ENCODE measurements around the gene C19orf44. TPM values are rescaled to one million over a fixed set of nuclear protein-coding genes. Genes with fewer than 3 reads are reported as not detected.

C19orf44 gene
- total and polyA plus RNA-seq, 2 of the 4 experiments (the other 2 are of a cell fraction), result 1.4 to 3.8 TPM

GRCh38 chr19:16506961-16507360 is 10.8 kb downstream of the C19orf44 start:
- H2AK5ac ChIP-seq (ENCODE audit: low read depth, low read length), result no peak overlapping the region
- 0 out of 4 replicates have a peak, but pooled peaks cover 3% of the 10 kb centered on the region in 2 experiments for H3K79me1 ChIP-seq (ENCODE audit: low read depth in 1 of 2, low read length in 2 of 2)
- H2BK5ac ChIP-seq (ENCODE audit: low read depth, low read length, poor library complexity, severe bottlenecking), result no peak overlapping the region
- H2AK9ac ChIP-seq (replicated peaks; ENCODE audit: low read depth, low read length, poor library complexity), result no peak overlapping the region
- H3K4me1 ChIP-seq (ENCODE audit: control insufficient read depth, insufficient read depth, low read length), result peaks cover 5% of the 10 kb centered on the region; the same call in 1 of the 2 replicates
- no peak overlapping the region for H4K5ac ChIP-seq (ENCODE audit: low read depth, low read length)
- H2AFZ ChIP-seq (replicated peaks; ENCODE audit: low read length, poor library complexity), result no peak overlapping the region
- intact Hi-C loops (cut with micrococcal nuclease) (no loop called here), dilution Hi-C loops (cut with HindIII; ENCODE audit: low sequenced_read_pairs, unreplicated experiment) (no loop called here), in situ Hi-C loops (cut with MboI; ENCODE audit: low sequenced_read_pairs) (no loop called here)
- TF ChIP-seq ELK1 (IDR thresholded peaks at IDR 0.05; ENCODE audit: borderline replicate concordance, low read depth, low read length) (no peak), MAFK (IDR thresholded peaks at IDR 0.05; ENCODE audit: low read depth, low read length) (no peak), RAD21 (IDR thresholded peaks at IDR 0.05; ENCODE audit: low read length) (no peak), USF2 (IDR thresholded peaks at IDR 0.05; ENCODE audit: low read depth, low read length) (no peak), CHD1 (IDR thresholded peaks at IDR 0.05; ENCODE audit: low read depth, low read length) (no peak), SMC3 (IDR thresholded peaks at IDR 0.05; ENCODE audit: low read depth, low read length) (no peak), RFX5 (IDR thresholded peaks at IDR 0.05; ENCODE audit: low read depth, low read length) (no peak), CEBPB (IDR thresholded peaks at IDR 0.05; ENCODE audit: low read depth, low read length) (no peak), RCOR1 (IDR thresholded peaks at IDR 0.05; ENCODE audit: insufficient replicate concordance, low read length) (no peak), NFE2L2 (IDR thresholded peaks at IDR 0.05; ENCODE audit: low read depth, low read length) (no peak), CTCF (conservative IDR thresholded peaks at IDR 0.05; ENCODE audit: low read depth, low read length) (no peak), MXI1 (IDR thresholded peaks at IDR 0.05; ENCODE audit: borderline replicate concordance, low read depth, low read length) (no peak), BHLHE40 (IDR thresholded peaks at IDR 0.05; ENCODE audit: low read depth, low read length) (no peak), FOS (IDR thresholded peaks at IDR 0.05; ENCODE audit: low read depth, low read length) (no peak), MAZ (IDR thresholded peaks at IDR 0.05; ENCODE audit: borderline replicate concordance, low read depth, low read length) (no peak), POLR2A (IDR thresholded peaks at IDR 0.05; ENCODE audit: low read depth, low read length) (no peak)
- H3K4ac ChIP-seq (ENCODE audit: low read depth, low read length), result no peak overlapping the region
- no peak overlapping the region for H3K4me2 ChIP-seq (ENCODE audit: low read depth, low read length)
- H3K9ac ChIP-seq (ENCODE audit: low read depth, low read length), result no peak overlapping the region
- no peak overlapping the region for H2BK20ac ChIP-seq (ENCODE audit: low read depth, low read length)
- H3K9me3 ChIP-seq (ENCODE audit: control insufficient read depth, insufficient read depth, low read length), result no peaks in the 10 kb centered on the region
- no peak overlapping the region for H3K14ac ChIP-seq (replicated peaks; ENCODE audit: low read depth, low read length)
- ATAC-seq (ENCODE audit: low read depth) (no peak), DNase-seq (no peak)
- no peak overlapping the region for H3K23ac ChIP-seq (ENCODE audit: low read depth, low read length)
- ChIA-PET CTCF (no interaction called here), POLR2A (ENCODE audit: unreplicated experiment) (no interaction called here)
- no TSS peak for BruUV-seq (replicated peaks)
- H3K9me1 ChIP-seq (ENCODE audit: insufficient read depth, low read length), result no peaks in the 10 kb centered on the region
- no peaks in the 10 kb centered on the region for H3K27me3 ChIP-seq (ENCODE audit: control insufficient read depth, insufficient read depth, low read length)
- no peak overlapping the region for H3K27ac ChIP-seq (ENCODE audit: insufficient read depth, low read length)
- H4K20me1 ChIP-seq (ENCODE audit: insufficient read depth, low read length), result no peaks in the 10 kb centered on the region
- no peak overlapping the region for H3K56ac ChIP-seq (ENCODE audit: extremely low read depth, insufficient read depth, low read length)
- peaks cover 44% of the 10 kb centered on the region for H3K36me3 ChIP-seq (ENCODE audit: control insufficient read depth, insufficient read depth, low read length)
- H4K91ac ChIP-seq (ENCODE audit: insufficient read depth, low read depth, low read length), result no peak overlapping the region
- no peak overlapping the region for H3K18ac ChIP-seq (ENCODE audit: low read depth, low read length)
- no CpG with 5 or more reads among the region's 6 CpGs for WGBS, 2 experiments (ENCODE audit: extremely low coverage in 2 of 2, insufficient read length in 1 of 2)
- H2BK120ac ChIP-seq (ENCODE audit: low read depth, low read length), result no peak overlapping the region
- no peak overlapping the region for H3K4me3 ChIP-seq (ENCODE audit: insufficient read depth, low read depth, low read length)
- H4K8ac ChIP-seq (ENCODE audit: low read depth in 2 of 2, low read length in 2 of 2), result no peak overlapping the region
- H2BK15ac ChIP-seq (ENCODE audit: low read depth, low read length), result no peak overlapping the region

All from IMR-90 (cell line).